ENCODE data around the gene NTHL1. TPM values are rescaled to one million over a fixed set of nuclear protein-coding genes. Genes with fewer than 3 reads are reported as not detected.

NTHL1 gene
- total and polyA plus RNA-seq, 2 of the 8 experiments (the other 6 are each of a cell fraction or from before 2014, with no cell fraction given): 70.9 to 150 TPM

DNA sequence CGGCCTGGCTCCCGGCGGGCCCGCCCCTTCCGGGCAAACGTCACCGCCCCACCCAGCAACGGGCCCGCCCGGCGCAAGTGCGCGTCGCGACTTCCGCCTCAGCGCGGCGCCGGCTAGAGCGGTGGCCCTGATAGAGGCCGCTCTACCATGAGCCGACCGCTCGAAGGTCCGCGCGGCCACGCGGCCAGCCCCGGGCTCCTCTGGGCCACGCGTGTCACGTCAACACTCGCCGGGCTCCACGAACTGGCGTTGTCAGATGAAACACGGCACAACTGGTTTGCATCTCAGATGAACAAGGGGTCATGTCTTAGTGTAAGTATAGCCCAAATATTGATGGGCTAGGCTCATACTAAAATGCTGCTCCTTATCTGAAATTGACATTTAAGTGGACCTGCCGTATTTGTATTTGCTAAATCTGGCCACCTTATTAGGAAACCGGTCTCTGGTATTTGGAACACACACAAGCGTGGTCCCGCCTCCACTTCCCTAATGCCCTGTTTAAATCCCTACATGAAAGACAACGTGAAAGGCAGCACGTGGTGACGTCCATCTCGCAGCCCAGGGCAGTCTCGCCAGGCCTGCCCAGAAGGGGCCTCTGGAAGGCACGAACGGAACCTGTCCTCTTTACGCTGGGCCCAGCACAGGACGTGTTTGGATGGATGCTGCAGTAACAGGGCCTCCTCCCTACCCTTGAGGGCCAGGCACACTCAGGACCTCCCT, 37.7 kb downstream of the NTHL1 start, which contains the start of gene ZNF598:
TSS of gene ZNF598 (minus strand) at position 31 of the 720 bp plus-strand sequence.
- POLR2A ChIA-PET (ENCODE audit: partially characterized antibody): interaction anchor here (0.6 to 2.8 kb wide), 8 partner anchors 13 to 145 kb away, joined by 3 to 17 read pairs (median 6); partner anchors contain the start of genes RPS2, TBL3 and TRAF7
- TF ChIP-seq CHD2 (IDR thresholded peaks at IDR 0.05; ENCODE audit: low read length): no peak
- TF ChIP-seq ATF2 (IDR thresholded peaks at IDR 0.05; ENCODE audit: low read length): no peak
- peak; percentile 47 to 84; a peak in 2 of 4 replicates for TF ChIP-seq SIN3A (conservative IDR thresholded peaks at IDR 0.05 in 1 of 2, IDR thresholded peaks at IDR 0.05 in 1 of 2; ENCODE audit: low read depth in 1 of 2, low read length in 2 of 2)
- no peak for TF ChIP-seq NANOG (IDR thresholded peaks at IDR 0.05; ENCODE audit: insufficient read depth, low read depth, low read length, poor library complexity, severe bottlenecking)
- TF ChIP-seq CTBP2 (IDR thresholded peaks at IDR 0.05; ENCODE audit: borderline replicate concordance, insufficient read depth, insufficient read length, low read length): no peak
- no peak for TF ChIP-seq ATF3 (IDR thresholded peaks at IDR 0.05; ENCODE audit: insufficient read depth, low read depth, low read length)
- no peak for TF ChIP-seq KDM1A (IDR thresholded peaks at IDR 0.05; ENCODE audit: borderline replicate concordance, low read length)
- TF ChIP-seq BACH1 (IDR thresholded peaks at IDR 0.05; ENCODE audit: low read length): 0 out of 2 replicates have a peak, but pooled peaks have one; percentile 16

More for the DNA sequence above, 37.7 kb downstream of the NTHL1 start, which contains the start of gene ZNF598:
- Histone ChIP-seq H4K91ac (replicated peaks; ENCODE audit: insufficient read length, low read length) (peak within 1 kb of the TSS; percentile 98), H3K4ac (replicated peaks; ENCODE audit: insufficient read length, low read depth, low read length) (peak within 1 kb of the TSS; percentile 96), H2BK20ac (ENCODE audit: low read length) (no peak within 1 kb of the TSS), H2AFZ (ENCODE audit: low read length) (peak within 1 kb of the TSS; percentile 4), H4K8ac (ENCODE audit: extremely low read depth, insufficient read depth, low read length) (peak within 1 kb of the TSS; percentile 84), H3K27me3 (replicated peaks in 1 of 4; ENCODE audit: control insufficient read depth in 3 of 4, extremely low read depth in 1 of 4, insufficient read depth in 3 of 4, low read length in 3 of 4) (no peaks in the 10 kb centered on the region), H2BK15ac (ENCODE audit: low read length) (peak within 1 kb of the TSS; percentile 36; the same call in 1 of the 2 replicates), H2BK12ac (ENCODE audit: low read depth, low read length) (no peak within 1 kb of the TSS), H3K27ac (ENCODE audit: low read depth, low read length) (peak within 1 kb of the TSS; percentile 61), H3K4me2 (ENCODE audit: insufficient read depth in 1 of 2, low read depth in 2 of 2, low read length in 2 of 2) (peak within 1 kb of the TSS; percentile 89 to 92), H3K14ac (ENCODE audit: insufficient read length) (peak within 1 kb of the TSS; percentile 67), H3K18ac (ENCODE audit: extremely low read depth, low read length) (peak within 1 kb of the TSS; percentile 98), H4K5ac (ENCODE audit: insufficient read length, low read depth, low read length) (peak within 1 kb of the TSS; percentile 96), H3K56ac (replicated peaks; ENCODE audit: insufficient read length, low read depth, low read length) (peak within 1 kb of the TSS; percentile 3), H3K9ac (replicated peaks in 1 of 4; ENCODE audit: extremely low read depth in 1 of 4, low read depth in 3 of 4, low read length in 3 of 4) (peak within 1 kb of the TSS; percentile 79 to 83 (median 80)), H3K23me2 (ENCODE audit: low read depth, low read length) (peaks cover 12% of the 10 kb centered on the region; the same call in 1 of the 2 replicates), H3K36me3 (ENCODE audit: control insufficient read depth in 2 of 4, insufficient read depth in 4 of 4, low read length in 3 of 4) (0 out of 8 replicates have a peak, but pooled peaks cover 0 to 2% (median 0%) of the 10 kb centered on the region in 4 experiments), H3K4me3 (ENCODE audit: extremely low read depth in 1 of 4, insufficient read depth in 2 of 4, low read depth in 3 of 4, low read length in 4 of 4) (peak within 1 kb of the TSS; percentile 66 to 95 (median 83)), H2AK5ac (ENCODE audit: low read depth, low read length) (peak within 1 kb of the TSS; percentile 53), H3K4me1 (replicated peaks in 1 of 4; ENCODE audit: control insufficient read depth in 3 of 4, insufficient read depth in 4 of 4, low read length in 3 of 4) (peaks cover 3 to 26% (median 15%) of the 10 kb centered on the region in 4 experiments), H3K79me1 (ENCODE audit: low read depth, low read length) (peaks cover 9% of the 10 kb centered on the region; the same call in 1 of the 2 replicates), H4K20me1 (replicated peaks in 1 of 2; ENCODE audit: control insufficient read depth in 1 of 2, insufficient read depth in 2 of 2, low read length in 2 of 2) (peaks cover 15 to 36% of the 10 kb centered on the region in 2 experiments), H3K23ac (ENCODE audit: insufficient read length) (no peak within 1 kb of the TSS), H2BK5ac (ENCODE audit: low read depth, low read length) (peak within 1 kb of the TSS; percentile 79), H3K79me2 (ENCODE audit: control insufficient read depth in 1 of 2, insufficient read depth in 2 of 2, low read length in 2 of 2) (peaks cover 22 to 43% of the 10 kb centered on the region in 2 experiments; a peak in 3 of 4 replicates), H2BK120ac (replicated peaks; ENCODE audit: low read depth, low read length) (peak within 1 kb of the TSS; percentile 51), H3K9me3 (ENCODE audit: insufficient read depth in 2 of 2, low read depth in 1 of 2, low read length in 1 of 2) (no peaks in the 10 kb centered on the region)
- WGBS, 2 experiments (ENCODE audit: extremely low coverage in 1 of 2, insufficient coverage in 1 of 2, insufficient read length in 1 of 2, insufficient replicate concordance in 2 of 2, low coverage in 1 of 2, low lambda C conversion rate in 2 of 2, missing lambda C conversion rate in 1 of 2): 7% methylated on average over 34 of the region's 52 CpGs; no CpG with 5 or more reads in 1 of the 2 experiments
- peak in 1 of 2 experiments; percentile 82 for DNase-seq (ENCODE audit: low read depth in 1 of 2, low spot score in 2 of 2)
- FAIRE-seq: no peak
- CTCF ChIA-PET (ENCODE audit: partially characterized antibody): no interaction called here

Data from H1 (cell line).